Endothelial cell of hepatic sinusoid (primary cell): ENCODE results near the gene GRAMD1B.

ENCODE experiments used
- in situ Hi-C: cut with HindIII; loops from 2 replicates; pipeline ENCODE4 v1.10.0; 2017; ENCODE audit warnings: low sequenced_read_pairs

The GRAMD1B gene

DNA sequence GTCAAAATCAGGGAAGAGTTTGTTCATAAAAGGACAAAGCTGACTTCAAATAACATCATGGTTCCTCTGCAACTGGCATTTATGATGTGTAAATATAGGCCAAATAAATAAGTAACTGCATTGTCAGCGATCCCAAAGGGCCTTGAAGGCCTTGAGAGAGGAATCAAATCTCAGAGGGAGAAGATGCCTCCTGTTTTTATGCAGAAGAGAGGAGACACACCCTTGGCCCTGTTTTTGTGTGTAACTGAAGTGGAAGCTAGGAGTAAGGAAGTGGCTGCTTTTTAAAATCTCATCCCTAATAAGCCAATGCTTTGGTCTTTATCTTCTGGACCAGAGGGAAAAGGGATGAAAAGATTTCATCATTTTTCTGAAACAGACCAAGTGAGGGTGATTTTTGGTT, 240.0 kb downstream of the GRAMD1B start:
- in situ Hi-C loops: no loop called here

DNA sequence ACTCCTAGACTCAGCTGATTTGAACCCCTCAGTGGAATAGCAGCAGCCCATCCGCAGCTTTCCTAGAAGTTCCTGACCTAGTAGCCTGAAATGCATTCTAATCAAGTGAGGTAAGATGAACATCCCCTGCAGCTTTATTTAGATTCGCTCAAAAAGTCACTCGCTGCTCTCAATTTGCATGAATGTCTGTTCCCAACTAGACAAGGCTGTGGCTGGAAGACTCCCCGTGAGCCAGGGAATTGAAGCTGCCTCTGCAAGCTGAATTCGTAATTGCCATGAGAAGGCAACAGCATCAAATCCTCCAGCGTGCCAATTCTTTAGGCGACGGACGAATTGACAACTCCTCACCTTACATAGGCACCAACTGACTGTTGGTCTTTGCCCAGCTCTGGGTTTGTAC, 241.5 kb downstream of the GRAMD1B start:
- in situ Hi-C loops: no loop called here

DNA sequence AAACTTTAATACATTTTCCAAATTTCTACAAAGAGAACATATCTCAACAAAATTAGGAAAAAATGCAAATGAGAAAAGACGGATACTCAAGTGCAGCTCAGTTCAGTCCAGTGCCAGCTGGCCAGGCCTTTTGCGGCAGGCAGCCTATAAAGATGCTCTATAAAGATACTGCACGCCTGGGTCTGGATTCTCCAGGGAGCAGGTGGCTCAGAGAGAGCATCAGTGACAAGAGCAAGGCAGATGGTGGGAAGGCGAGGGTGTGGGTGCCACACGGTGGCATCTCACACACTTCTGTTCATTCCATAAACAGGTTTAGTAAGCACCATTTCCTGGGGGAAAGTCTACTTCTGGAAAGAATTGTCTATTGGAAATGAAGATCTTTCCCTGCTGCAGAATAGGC, 242.5 kb downstream of the GRAMD1B start:
- in situ Hi-C loops: no loop called here

DNA sequence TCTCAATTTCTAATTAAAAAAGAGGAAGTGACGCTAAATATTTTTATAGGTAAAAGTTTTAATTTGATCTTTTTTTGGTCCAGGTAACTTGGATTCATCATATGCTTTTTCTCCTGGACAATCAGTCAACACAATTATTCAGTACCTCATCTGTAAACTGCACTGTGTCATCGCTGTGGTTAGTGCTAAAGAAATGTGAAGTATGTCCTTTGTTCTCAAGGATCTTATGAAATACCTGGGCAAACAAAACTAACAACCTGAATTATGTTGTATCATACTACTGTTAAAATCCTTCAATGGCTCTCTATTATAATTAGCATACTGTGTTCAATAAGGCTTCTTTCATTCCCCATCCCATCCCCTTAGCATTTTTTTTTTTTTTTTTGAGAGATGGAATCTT, 244.2 kb downstream of the GRAMD1B start:
- in situ Hi-C loops: no loop called here
